HepG2 (cell line): Measurements from ENCODE around the gene THRSP. TPM values are rescaled to one million over a fixed set of nuclear protein-coding genes. Genes with fewer than 3 reads are reported as not detected.

ENCODE experiments used
- AHDC1 ChIP-seq: sonication (generic); formaldehyde crosslinking; IDR thresholded peaks from 2 replicates; pipeline ENCODE4 v1.5.1; 2020; ENCODE audit warnings: mild to moderate bottlenecking, missing genetic modification reagents, borderline replicate concordance
- E2F5 ChIP-seq: sonication (generic); formaldehyde crosslinking; conservative IDR thresholded peaks from 2 replicates; pipeline ENCODE4 v1.4.0; 2020; ENCODE audit warnings: missing genetic modification reagents
- FOXA3 ChIP-seq: IDR thresholded peaks from 2 replicates; pipeline ENCODE4 v1.6.1; 2016; ENCODE audit warnings: missing genetic modification reagents, missing compliant biosample characterization
- HOXD1 ChIP-seq: sonication (generic); formaldehyde crosslinking; IDR thresholded peaks from 2 replicates; pipeline ENCODE4 v1.5.0; 2020; ENCODE audit warnings: missing genetic modification reagents
- RARG ChIP-seq: sonication (generic); formaldehyde crosslinking; IDR thresholded peaks from 2 replicates; pipeline ENCODE4 v1.4.0; 2020; ENCODE audit warnings: low read depth, mild to moderate bottlenecking, missing genetic modification reagents
- TCF7L2 ChIP-seq: IDR thresholded peaks from 2 replicates; pipeline ENCODE4 v1.6.1; 2011; ENCODE audit warnings: mild to moderate bottlenecking, low read depth, low read length, moderate library complexity
- ZKSCAN8 ChIP-seq: IDR thresholded peaks from 2 replicates; pipeline ENCODE4 v1.6.1; 2016; ENCODE audit warnings: borderline replicate concordance, missing genetic modification reagents, missing compliant biosample characterization
- ZNF12 ChIP-seq: sonication (generic); formaldehyde crosslinking; IDR thresholded peaks from 2 replicates; pipeline ENCODE4 v1.5.0; 2020; ENCODE audit warnings: missing genetic modification reagents
- ZNF30 ChIP-seq: sonication (generic); formaldehyde crosslinking; IDR thresholded peaks from 2 replicates; pipeline ENCODE4 v1.5.0; 2020; ENCODE audit warnings: mild to moderate bottlenecking, missing genetic modification reagents
- ZNF691 ChIP-seq: sonication (generic); formaldehyde crosslinking; IDR thresholded peaks from 2 replicates; pipeline ENCODE4 v1.4.0; 2020; ENCODE audit warnings: missing genetic modification reagents, low read depth, mild to moderate bottlenecking, borderline replicate concordance
- ZNF724P ChIP-seq: sonication (generic); formaldehyde crosslinking; IDR thresholded peaks from 2 replicates; pipeline ENCODE4 v1.8.0; 2022; ENCODE audit warnings: missing genetic modification reagents, borderline replicate concordance
- ZNF792 ChIP-seq: IDR thresholded peaks from 2 replicates; pipeline ENCODE4 v1.6.1; 2016
- polyA plus RNA-seq, 8 experiments: library from polyadenylated mRNA; depleted of rRNA in 3 of 8; stranded (reverse) in 7 of 8; unstranded in 1 of 8; fragments of >200 nt; fragmentation: Illumina TruSeq in 4 of 8; extraction: Trizol in 4 of 8; gene quantifications; 2 replicates each; pipeline versions ENCODE4 v1.2.1 to v1.2.3, GENCODE V29; 2011 to 2016; ENCODE audit warnings: low read depth in 4 of 8, missing spikeins in 1 of 8, mixed read lengths in 1 of 8; ENCODE audit not compliant: insufficient read depth in 1 of 8
- total RNA-seq, 5 experiments: library from RNA; depleted of rRNA; stranded (reverse); fragments of >200 nt; fragmentation: Illumina TruSeq; extraction: Trizol; gene quantifications; 2 replicates each; pipeline ENCODE4 v1.2.3, GENCODE V29; 2016; ENCODE audit warnings: low read depth in 1 of 5

The THRSP gene
- total and polyA plus RNA-seq, 2 of the 13 experiments (the other 11 are each of a cell fraction or from before 2014, with no cell fraction given): 0.13 to 0.58 TPM

GRCh38 chr11:78049348-78049747 is 14.3 kb upstream of the THRSP start (continued):
- no peak for TF ChIP-seq TCF7L2
- TF ChIP-seq ZNF792 (CRISPR knock-in tag): no peak
- TF ChIP-seq ZNF724P (CRISPR knock-in tag): no peak
- no peak for TF ChIP-seq RARG (CRISPR knock-in tag)
- no peak for TF ChIP-seq AHDC1 (CRISPR knock-in tag)
- TF ChIP-seq ZNF30 (CRISPR knock-in tag): no peak
- TF ChIP-seq ZKSCAN8: no peak
- TF ChIP-seq E2F5: no peak
- no peak for TF ChIP-seq ZNF12
- TF ChIP-seq FOXA3 (CRISPR knock-in tag): no peak
- TF ChIP-seq HOXD1: no peak
- no peak for TF ChIP-seq ZNF691 (CRISPR knock-in tag)
